Suprapubic skin (tissue), 4 donors: ENCODE results near the gene OR51S1.

Experiments
- POLR2A ChIP-seq, 2 donors: fragments of 450-650 bp; IDR thresholded peaks; one replicate each; pipeline ENCODE4 v1.6.1; 2017; ENCODE audit warnings: antibody characterized with exemption in 2 of 2, mild to moderate bottlenecking in 2 of 2, moderate library complexity in 2 of 2
- POLR2AphosphoS5 ChIP-seq, 3 donors: sonication (generic); formaldehyde crosslinking; IDR thresholded peaks; one replicate each; pipeline ENCODE4 v1.6.1; 2017; ENCODE audit warnings: antibody characterized with exemption in 3 of 3
- TF ChIP-seq, protein P1 (sequence below), 2 donors: fragments of 200-600 bp in 1 of 2; fragments of 450-650 bp in 1 of 2; sonication (generic) in 1 of 2; IDR thresholded peaks; one replicate each; pipeline ENCODE4 v1.5.1; 2016 to 2019; ENCODE audit warnings: antibody characterized with exemption in 2 of 2, mild to moderate bottlenecking in 1 of 2, moderate library complexity in 1 of 2

DNA sequence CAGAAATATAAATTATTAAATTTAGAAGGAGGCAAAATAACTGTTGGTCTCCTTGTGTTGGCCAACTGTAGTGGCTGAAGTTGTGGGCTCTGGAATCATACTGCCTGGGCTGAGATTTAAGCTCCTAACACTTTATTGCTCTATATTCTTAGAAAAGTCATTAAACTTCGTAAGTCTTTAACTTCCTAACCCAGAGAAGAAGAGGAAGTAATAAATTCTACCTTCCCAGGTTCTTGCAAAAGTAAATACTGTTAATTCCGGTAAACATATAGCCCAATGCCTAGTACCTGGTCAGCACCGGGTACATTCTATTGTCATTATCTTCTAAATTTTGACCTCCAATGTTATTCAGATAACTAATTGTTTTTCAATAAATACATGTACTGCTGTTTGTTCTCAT is 37.2 kb upstream of the OR51S1 start:
- TF ChIP-seq, protein P1, sequence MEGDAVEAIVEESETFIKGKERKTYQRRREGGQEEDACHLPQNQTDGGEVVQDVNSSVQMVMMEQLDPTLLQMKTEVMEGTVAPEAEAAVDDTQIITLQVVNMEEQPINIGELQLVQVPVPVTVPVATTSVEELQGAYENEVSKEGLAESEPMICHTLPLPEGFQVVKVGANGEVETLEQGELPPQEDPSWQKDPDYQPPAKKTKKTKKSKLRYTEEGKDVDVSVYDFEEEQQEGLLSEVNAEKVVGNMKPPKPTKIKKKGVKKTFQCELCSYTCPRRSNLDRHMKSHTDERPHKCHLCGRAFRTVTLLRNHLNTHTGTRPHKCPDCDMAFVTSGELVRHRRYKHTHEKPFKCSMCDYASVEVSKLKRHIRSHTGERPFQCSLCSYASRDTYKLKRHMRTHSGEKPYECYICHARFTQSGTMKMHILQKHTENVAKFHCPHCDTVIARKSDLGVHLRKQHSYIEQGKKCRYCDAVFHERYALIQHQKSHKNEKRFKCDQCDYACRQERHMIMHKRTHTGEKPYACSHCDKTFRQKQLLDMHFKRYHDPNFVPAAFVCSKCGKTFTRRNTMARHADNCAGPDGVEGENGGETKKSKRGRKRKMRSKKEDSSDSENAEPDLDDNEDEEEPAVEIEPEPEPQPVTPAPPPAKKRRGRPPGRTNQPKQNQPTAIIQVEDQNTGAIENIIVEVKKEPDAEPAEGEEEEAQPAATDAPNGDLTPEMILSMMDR (IDR thresholded peaks at IDR 0.05) = no peak
- TF ChIP-seq POLR2AphosphoS5 (IDR thresholded peaks at IDR 0.05) (no peak), POLR2A (IDR thresholded peaks at IDR 0.05) (no peak)
